Caco-2 (cell line): Measurements from ENCODE around the gene CHCHD6. TPM values are rescaled to one million over a fixed set of nuclear protein-coding genes. Genes with fewer than 3 reads are reported as not detected.

Experiments
- BruUV-seq: library from RNA; stranded (reverse); fragments of 400-500 nt; replicated peaks from 2 replicates; lab custom pipeline; 2021; lab: Mats Ljungman, UMichigan
- CTCF ChIA-PET: fragments of 300-600 bp; sonication (Branson Sonifier 250); formaldehyde crosslinking; loops from one replicate; lab custom pipeline; 2022; ENCODE audit warnings: antibody characterized with exemption; lab: Charles Lee
- POLR2A ChIA-PET: fragments of 300-600 bp; sonication (Branson Sonifier 250); formaldehyde crosslinking; loops from one replicate; lab custom pipeline; 2022; ENCODE audit warnings: antibody characterized with exemption; lab: Charles Lee
- DNase-seq, 2 experiments: peaks; one replicate each; pipeline versions ENCODE4 v3.0.0 to v3.0.0-alpha.2; 2020 to 2022
- H3K27me3 ChIP-seq: replicated peaks from 2 replicates; pipeline ENCODE4 v1.6.0; 2011; ENCODE audit warnings: low read length; ENCODE audit not compliant: control insufficient read depth, insufficient read depth
- H3K36me3 ChIP-seq: 2 replicates; pipeline ENCODE4 v1.5.1; 2011; ENCODE audit warnings: low read length; ENCODE audit not compliant: control insufficient read depth, insufficient read depth
- H3K4me1 ChIP-seq: fragments of 250-450 bp; sonication (Bioruptor Pico); 2 replicates; pipeline ENCODE4 v1.5.1; 2020; ENCODE audit warnings: mild to moderate bottlenecking
- H3K4me3 ChIP-seq: 2 replicates; pipeline ENCODE4 v1.5.1; 2011; ENCODE audit warnings: low read depth, mild to moderate bottlenecking, control low read depth, low read length
- H3K9me3 ChIP-seq: fragments of 250-450 bp; sonication (Bioruptor Pico); 2 replicates; pipeline ENCODE4 v1.5.1; 2020; ENCODE audit warnings: mild to moderate bottlenecking, moderate library complexity
- H3K27ac Mint-ChIP-seq: one replicate; pipeline ENCODE4 v1.8.0; 2022; ENCODE audit warnings: mixed read lengths; ENCODE audit not compliant: unreplicated experiment
- H3K27me3 Mint-ChIP-seq: one replicate; pipeline ENCODE4 v1.8.0; 2022; ENCODE audit warnings: mixed read lengths; ENCODE audit not compliant: insufficient read depth, unreplicated experiment
- H3K36me3 Mint-ChIP-seq: one replicate; pipeline ENCODE4 v1.8.0; 2022; ENCODE audit warnings: mild to moderate bottlenecking, mixed read lengths; ENCODE audit not compliant: insufficient read depth, unreplicated experiment
- H3K4me1 Mint-ChIP-seq: one replicate; pipeline ENCODE4 v1.8.0; 2022; ENCODE audit warnings: low read depth, mixed read lengths; ENCODE audit not compliant: unreplicated experiment
- H3K4me3 Mint-ChIP-seq: one replicate; pipeline ENCODE4 v1.8.0; 2022; ENCODE audit warnings: mild to moderate bottlenecking, moderate library complexity, mixed read lengths; ENCODE audit not compliant: unreplicated experiment
- H3K9me3 Mint-ChIP-seq: one replicate; pipeline ENCODE4 v1.8.0; 2022; ENCODE audit warnings: mixed read lengths; ENCODE audit not compliant: unreplicated experiment
- CTCF ChIP-seq, 2 experiments: fragments of 200-600 bp in 1 of 2; IDR thresholded peaks; 1 replicate in 1 of 2; 2 replicates in 1 of 2; pipeline versions ENCODE4 v1.5.1 to v1.8.0; 2011 to 2022; ENCODE audit warnings: antibody characterized with exemption in 1 of 2, control low read depth in 1 of 2, inconsistent platforms in 1 of 2, low read depth in 1 of 2, low read length in 1 of 2, mild to moderate bottlenecking in 1 of 2, moderate library complexity in 1 of 2; ENCODE audit not compliant: insufficient read depth in 1 of 2, severe bottlenecking in 1 of 2, unreplicated experiment in 1 of 2
- intact Hi-C: fragments of 100-400 bp; cut with micrococcal nuclease; formaldehyde crosslinking; loops from one replicate; pipeline ENCODE4 v1.10.0; 2022; ENCODE audit not compliant: unreplicated experiment
- total RNA-seq: library from RNA; stranded (reverse); gene quantifications from 2 replicates; pipeline ENCODE4 v1.2.3, GENCODE V29; 2022

The CHCHD6 gene
- total RNA-seq, 1 experiment from 2014 or later, result 49.5 TPM

- Mint-ChIP-seq H3K4me1 (peaks cover 6% of the 10 kb centered on the region), H3K36me3 (peaks cover 21% of the 10 kb centered on the region), H3K27me3 (no peaks in the 10 kb centered on the region), H3K27ac (no peak overlapping the region), H3K9me3 (no peaks in the 10 kb centered on the region), H3K4me3 (no peak overlapping the region)
- Histone ChIP-seq H3K27me3 (no peaks in the 10 kb centered on the region), H3K4me3 (no peak overlapping the region), H3K4me1 (peaks cover 19% of the 10 kb centered on the region), H3K9me3 (no peaks in the 10 kb centered on the region), H3K36me3 (no peaks in the 10 kb centered on the region)
- CTCF ChIA-PET, result interaction anchor here (0.6 kb wide), 1 partner anchor 670 kb away, joined by 3 read pairs; no protein-coding TSS in a partner anchor
- DNase-seq, result no peak
- intact Hi-C loops, result no loop called here
- BruUV-seq, result no TSS peak
- TF ChIP-seq CTCF (IDR thresholded peaks at IDR 0.05; ENCODE audit: insufficient read depth in 1 of 2, low read depth in 1 of 2, low read length in 1 of 2, severe bottlenecking in 1 of 2, unreplicated experiment in 1 of 2), result no peak
- POLR2A ChIA-PET, result no interaction called here
Observed at GRCh38 chr3:126921085-126921824, 217.2 kb downstream of the CHCHD6 start.

DNA sequence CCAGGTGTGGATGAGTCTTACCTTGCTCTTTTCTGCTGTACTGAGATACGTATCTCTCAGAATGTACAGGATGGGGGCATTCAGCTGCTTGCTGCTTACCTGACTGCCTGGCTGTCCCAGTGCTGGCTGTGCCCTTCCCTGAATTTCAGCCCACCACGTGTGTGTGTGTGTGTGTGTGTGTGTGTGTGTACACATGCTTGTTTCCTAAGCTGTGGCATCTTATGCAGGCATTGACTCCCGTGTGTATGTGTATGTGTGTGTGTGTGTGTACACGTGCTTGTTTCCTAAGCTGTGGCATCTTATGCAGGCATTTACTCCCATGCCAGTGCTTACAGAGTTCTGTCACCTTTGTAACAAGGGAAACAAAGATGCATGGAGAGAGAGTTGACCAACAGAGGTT, 218.4 kb downstream of the CHCHD6 start:
- no peak overlapping the region for H3K4me3 Mint-ChIP-seq
- no peak for DNase-seq
- TF ChIP-seq CTCF (IDR thresholded peaks at IDR 0.05; ENCODE audit: insufficient read depth in 1 of 2, low read depth in 1 of 2, low read length in 1 of 2, severe bottlenecking in 1 of 2, unreplicated experiment in 1 of 2), result no peak
- no peaks in the 10 kb centered on the region for H3K9me3 Mint-ChIP-seq
- H3K36me3 Mint-ChIP-seq, result peaks cover 24% of the 10 kb centered on the region
- Histone ChIP-seq H3K4me1 (peaks cover 19% of the 10 kb centered on the region), H3K27me3 (no peaks in the 10 kb centered on the region), H3K36me3 (no peaks in the 10 kb centered on the region), H3K4me3 (no peak overlapping the region), H3K9me3 (no peaks in the 10 kb centered on the region)
- ChIA-PET CTCF (no interaction called here), POLR2A (no interaction called here)
- no TSS peak for BruUV-seq
- H3K4me1 Mint-ChIP-seq, result peaks cover 6% of the 10 kb centered on the region
- H3K27me3 Mint-ChIP-seq, result no peaks in the 10 kb centered on the region
- no peak overlapping the region for H3K27ac Mint-ChIP-seq
- intact Hi-C loops, result no loop called here

- intact Hi-C loops, result no loop called here
- Histone ChIP-seq H3K9me3 (no peaks in the 10 kb centered on the region), H3K4me3 (no peak overlapping the region), H3K4me1 (peaks cover 19% of the 10 kb centered on the region), H3K36me3 (no peaks in the 10 kb centered on the region), H3K27me3 (no peaks in the 10 kb centered on the region)
- ChIA-PET POLR2A (no interaction called here), CTCF (no interaction called here)
- DNase-seq, result no peak
- no peaks in the 10 kb centered on the region for H3K27me3 Mint-ChIP-seq
- TF ChIP-seq CTCF (IDR thresholded peaks at IDR 0.05; ENCODE audit: insufficient read depth in 1 of 2, low read depth in 1 of 2, low read length in 1 of 2, severe bottlenecking in 1 of 2, unreplicated experiment in 1 of 2), result no peak
- no TSS peak for BruUV-seq
- peaks cover 21% of the 10 kb centered on the region for H3K36me3 Mint-ChIP-seq
- H3K4me1 Mint-ChIP-seq, result peaks cover 6% of the 10 kb centered on the region
- no peaks in the 10 kb centered on the region for H3K9me3 Mint-ChIP-seq
- no peak overlapping the region for H3K4me3 Mint-ChIP-seq
- H3K27ac Mint-ChIP-seq, result no peak overlapping the region
Observed at GRCh38 chr3:126923423-126923822, 219.4 kb downstream of the CHCHD6 start.
